ENCODE results near the gene REV3L.

The REV3L gene

DNA sequence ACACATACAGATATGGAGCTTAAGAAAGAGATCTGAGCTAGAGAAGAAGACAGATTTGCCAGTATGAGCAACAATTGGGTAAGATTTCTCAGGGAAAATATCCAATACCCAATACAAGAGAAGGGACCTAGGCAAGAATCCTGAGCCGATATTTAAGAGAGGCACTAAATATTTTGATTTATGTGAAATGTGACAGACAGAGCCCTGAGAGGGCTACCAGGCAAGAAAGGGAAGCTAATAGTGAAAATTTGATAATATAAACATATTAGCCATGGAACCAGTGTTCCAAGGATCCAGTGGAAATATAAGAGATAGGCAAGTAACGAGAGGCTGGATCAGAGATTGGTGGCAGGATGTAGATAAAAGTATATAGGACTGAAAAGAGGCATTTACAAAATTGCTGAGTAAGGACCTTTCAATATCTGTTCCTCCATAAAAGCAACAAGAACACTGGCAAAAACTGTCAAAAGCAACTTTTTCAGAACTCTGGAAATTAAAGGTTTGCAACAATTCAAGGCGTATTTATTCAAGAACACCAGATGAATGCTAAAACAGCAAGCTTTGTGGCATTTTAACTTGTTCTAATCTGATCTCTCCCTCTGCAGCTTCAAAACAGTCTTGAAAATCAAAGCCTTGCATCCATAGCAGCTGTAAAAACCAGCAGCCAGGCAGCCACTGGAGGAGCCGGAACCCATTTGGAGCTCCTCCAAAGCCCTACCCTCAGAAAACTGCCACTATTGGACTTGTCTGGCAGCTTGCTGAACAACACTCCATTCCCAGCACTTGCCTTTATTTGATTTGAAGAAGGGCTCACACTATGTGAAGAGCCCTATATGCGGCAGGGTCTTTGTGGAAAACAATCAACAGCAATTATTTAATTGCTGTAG is 58.8 kb downstream of the REV3L start:
- DNase-seq (ENCODE audit: low read depth), result no peak

DNA sequence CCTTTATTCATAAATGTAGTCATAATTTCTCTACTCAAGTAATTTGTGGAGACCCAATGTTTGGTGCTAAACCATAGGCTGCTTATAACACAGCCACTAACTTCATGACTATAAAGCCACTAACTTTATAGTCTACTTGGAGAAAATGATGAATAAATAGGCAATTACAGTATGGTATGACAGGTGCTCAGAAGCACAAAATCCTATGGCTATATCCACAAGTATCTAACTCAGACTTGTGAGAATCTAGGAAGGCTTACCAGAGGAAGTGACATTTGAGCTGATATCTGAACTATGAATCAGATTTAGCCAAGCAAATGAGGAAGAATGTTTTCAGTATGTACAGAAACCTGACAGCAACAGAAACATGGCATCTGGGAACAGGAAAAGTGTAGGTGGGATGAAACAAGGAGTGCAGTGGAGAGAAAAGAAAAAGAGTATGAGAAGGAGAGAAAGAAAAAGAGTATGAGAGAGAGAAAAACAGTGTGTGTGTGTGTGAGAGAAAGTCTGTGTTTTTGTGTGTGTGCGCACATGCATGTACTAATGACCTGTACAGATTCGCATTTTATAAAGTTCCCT is 59.9 kb downstream of the REV3L start:
- no peak for DNase-seq (ENCODE audit: low read depth)

- no peak for DNase-seq (ENCODE audit: low read depth)
These were observed 63.9 kb downstream of the REV3L start for GRCh38 chr6:111418971-111419693.

DNA sequence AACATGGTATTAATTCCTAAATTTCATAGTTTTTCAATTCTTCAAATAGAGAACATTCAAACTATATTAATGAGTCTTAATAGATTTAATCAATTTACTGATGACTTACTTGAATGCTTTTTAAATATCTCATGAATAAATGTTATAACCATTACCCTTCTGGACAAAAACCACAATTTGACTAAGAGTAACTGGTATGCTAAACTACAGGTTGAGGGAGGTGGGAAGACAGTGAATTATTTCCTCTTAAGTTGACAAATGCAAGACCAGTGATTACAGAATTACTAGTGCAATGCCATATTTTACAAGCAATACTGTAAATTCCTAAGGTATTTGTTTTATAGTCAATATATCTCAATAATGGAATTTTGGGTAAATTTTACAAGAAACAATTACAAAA is 65.1 kb downstream of the REV3L start:
- DNase-seq (ENCODE audit: low read depth), result no peak

- DNase-seq (ENCODE audit: low read depth), result no peak
These were observed 65.8 kb downstream of the REV3L start for GRCh38 chr6:111417181-111417585.

DNA sequence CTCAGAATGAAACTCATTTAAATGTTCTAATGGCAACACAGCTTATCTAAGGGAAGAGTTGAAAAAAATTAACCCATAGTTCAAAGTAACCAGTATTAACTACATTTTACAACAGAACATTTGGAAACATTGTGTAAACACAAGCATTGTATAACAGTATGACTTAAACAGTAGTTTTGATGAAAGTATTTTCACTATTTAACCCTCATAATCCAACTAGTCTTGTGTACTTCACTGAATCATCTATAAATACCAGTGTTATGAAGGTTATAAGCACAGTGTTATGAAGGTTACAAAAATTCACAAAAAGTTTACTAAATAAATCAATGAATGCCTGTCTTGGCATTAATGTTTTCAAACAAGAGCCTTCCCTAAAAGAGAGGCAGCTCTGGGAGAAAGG is 66.5 kb downstream of the REV3L start:
- no peak for DNase-seq (ENCODE audit: low read depth)

- DNase-seq (ENCODE audit: low read depth), result no peak
These were observed 68.6 kb downstream of the REV3L start for GRCh38 chr6:111414373-111414772.

- no peak for DNase-seq (ENCODE audit: low read depth)
These were observed 70.9 kb downstream of the REV3L start for GRCh38 chr6:111411978-111412566.

DNA sequence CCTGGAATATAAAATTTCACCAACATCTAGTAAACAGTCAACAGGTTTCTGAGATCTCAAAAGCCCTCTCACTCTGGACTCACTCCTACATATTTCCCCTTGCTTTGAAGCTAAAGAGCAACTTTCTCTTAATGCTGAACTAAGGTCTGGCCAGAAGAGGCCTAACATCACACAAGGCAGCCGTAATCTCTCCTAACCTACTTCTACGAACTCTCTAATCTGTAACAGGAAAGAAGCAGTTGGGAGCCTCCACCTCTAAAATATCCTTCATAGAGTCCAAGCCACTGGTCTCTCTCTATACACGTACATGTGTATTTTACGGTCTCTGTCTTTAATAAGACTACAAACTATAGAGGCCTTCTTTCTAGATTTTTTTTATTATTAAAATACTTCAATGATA is 72.0 kb downstream of the REV3L start:
- DNase-seq (ENCODE audit: low read depth), result no peak

- DNase-seq (ENCODE audit: low read depth), result no peak
These were observed 72.6 kb downstream of the REV3L start for GRCh38 chr6:111410371-111410770.

DNA sequence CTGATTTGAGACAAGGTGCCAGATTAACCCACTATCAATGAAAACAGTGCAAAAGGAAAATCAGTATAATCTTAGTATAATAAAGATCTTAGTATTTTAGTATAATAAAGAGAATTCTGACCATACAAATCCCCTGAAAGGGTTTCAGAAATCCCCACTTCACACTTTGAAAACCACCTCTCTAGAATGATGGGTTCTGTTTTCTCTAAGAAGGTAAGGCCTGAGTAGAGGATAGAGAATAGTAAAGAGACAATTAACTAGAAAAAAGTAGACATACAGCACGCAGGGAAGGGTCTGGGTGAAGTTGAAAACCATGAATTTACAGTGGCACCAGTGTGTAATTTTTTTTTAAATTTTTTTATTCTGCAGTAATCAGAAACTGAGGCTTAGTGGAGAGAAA is 73.6 kb downstream of the REV3L start:
- no peak for DNase-seq (ENCODE audit: low read depth)

GRCh38 chr6:111407686-111408085 is 75.3 kb downstream of the REV3L start:
- DNase-seq (ENCODE audit: low read depth), result no peak

DNA sequence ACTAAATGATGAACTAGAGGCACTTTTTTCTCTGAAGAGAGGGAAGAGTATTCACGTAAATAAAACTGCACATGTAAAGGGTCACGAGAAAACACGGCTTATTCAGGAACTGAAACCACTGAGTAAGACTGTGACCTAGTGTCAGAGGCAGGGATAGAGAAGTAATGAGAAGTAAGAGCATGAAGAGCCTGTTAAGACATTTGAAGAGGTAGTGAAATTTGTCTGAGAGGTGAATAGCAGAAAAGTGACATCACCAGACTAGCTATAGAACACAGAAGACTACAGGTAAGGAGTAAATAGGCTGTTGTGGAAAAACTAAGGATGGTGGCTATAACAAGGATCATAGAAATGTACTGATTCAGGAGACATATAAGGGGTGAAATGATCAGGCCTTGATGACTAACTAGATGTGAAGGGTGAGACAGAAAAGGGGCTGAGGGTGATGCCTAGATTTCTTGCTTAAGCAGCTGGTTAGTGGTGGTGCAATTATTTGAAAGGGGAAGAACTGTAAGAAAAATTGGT is 76.8 kb downstream of the REV3L start:
- no peak for DNase-seq (ENCODE audit: low read depth)

GRCh38 chr6:111403388-111403787 is 79.6 kb downstream of the REV3L start:
- no peak for DNase-seq (ENCODE audit: low read depth)

- DNase-seq (ENCODE audit: low read depth), result no peak
These were observed 83.4 kb downstream of the REV3L start for GRCh38 chr6:111399626-111400025.

DNA sequence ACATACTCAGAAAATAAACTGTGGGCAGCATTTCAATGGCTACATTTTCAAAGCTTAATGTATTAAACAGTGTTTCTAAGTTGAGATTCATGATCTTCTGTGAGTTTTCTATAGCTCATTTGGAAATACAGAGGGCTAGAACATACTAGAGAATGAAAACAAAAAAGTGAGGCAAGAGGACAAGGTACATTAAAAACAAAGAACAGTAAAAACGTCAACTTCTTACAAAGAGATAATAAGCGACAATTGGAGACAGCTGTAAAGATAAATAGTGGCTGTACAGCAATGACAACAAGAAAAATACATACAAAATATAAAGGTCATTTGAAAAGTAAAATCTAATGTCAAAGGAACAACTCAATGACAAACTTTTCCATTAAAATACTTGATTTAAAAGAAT is 94.3 kb downstream of the REV3L start:
- DNase-seq (ENCODE audit: low read depth), result no peak

- no peak for DNase-seq (ENCODE audit: low read depth)
These were observed 100.3 kb downstream of the REV3L start for GRCh38 chr6:111382476-111383294.

DNA sequence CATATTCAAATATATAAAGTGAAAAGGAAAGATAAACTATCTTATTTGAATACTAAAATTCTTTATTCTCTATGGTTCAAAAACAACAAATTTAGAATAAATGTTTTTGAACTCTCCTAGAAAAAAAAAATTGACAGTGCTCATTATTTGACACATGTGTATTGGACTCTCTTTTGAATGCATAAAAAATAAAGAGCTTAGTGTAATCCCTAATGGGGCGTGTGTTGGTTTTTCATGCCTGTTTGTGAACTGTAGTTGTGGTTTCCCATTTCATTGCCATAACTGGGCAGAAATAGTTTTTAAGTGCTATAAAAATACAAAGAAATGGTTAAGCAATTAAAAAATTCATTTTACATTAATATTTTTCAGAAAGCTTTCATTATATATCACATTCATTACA is 101.3 kb downstream of the REV3L start:
- DNase-seq (ENCODE audit: low read depth), result no peak

DNA sequence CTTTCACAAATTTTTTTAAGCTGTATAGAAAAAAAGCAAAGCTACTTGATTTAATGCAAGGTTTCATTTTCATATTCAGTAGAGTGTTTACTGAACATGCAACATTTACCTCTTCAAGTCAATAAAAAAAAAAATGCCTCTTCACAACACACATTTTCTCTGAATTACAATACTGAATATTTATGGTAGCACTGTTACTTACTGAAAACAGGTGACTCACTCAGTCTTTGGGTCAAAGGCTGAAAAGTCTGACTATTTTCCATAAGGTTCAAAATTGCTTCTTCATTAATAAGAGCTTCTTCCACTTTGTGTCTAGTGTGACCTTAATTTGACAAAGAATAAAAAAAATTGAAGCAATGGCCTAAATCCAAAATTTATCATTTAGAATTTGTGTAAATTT is 101.9 kb downstream of the REV3L start:
- DNase-seq (ENCODE audit: low read depth), result no peak

- no peak for DNase-seq (ENCODE audit: low read depth)
These were observed 103.2 kb downstream of the REV3L start for GRCh38 chr6:111379831-111380230.

DNA sequence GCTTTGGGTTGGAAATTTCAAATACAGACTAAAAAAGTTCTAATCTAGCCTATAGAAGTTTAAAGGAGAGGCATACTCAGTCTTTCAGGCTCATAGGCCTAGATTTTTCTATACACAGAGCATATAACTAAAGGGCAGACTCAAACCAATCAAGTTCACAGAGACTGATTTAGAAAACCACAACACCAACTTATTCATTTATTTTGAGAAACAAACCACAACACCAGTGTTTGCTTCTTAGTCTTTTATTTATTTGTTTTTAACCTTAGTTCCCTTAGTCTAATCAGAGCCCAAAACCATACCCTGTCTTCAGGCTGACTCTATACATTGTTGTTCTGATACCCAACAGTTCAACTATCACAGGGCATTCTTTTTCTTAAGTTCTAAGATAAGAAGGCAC is 103.7 kb downstream of the REV3L start:
- DNase-seq (ENCODE audit: low read depth), result no peak
